ENCODE results near the gene ESYT2. TPM values are rescaled to one million over a fixed set of nuclear protein-coding genes. Genes with fewer than 3 reads are reported as not detected.

Gene ESYT2
- total RNA-seq, 4 donors from 2014 or later: 209 to 286 (median 230) TPM

DNA sequence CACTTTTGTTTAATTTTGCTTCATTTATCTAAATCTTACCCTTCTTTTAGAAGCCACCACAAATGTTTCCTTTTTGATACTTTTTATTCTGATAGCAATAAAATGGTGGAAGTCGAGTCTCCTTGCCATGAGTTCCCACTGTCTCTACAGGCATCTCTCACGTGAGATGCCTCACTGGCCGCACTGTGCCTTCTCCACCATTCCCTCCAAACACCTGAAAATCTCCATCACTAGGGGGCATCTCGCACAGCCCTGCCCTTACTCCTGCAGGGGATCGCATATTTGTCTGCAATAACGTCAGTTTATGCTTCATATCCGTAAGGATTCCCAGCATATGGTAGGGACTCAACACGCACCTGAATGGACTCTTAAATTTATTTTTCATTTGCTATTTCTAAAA lies 68.4 kb downstream of the ESYT2 start:
- Histone ChIP-seq H3K27me3 (no peaks in the 10 kb centered on the region), H3K4me1 (peaks cover 0 to 10% (median 0%) of the 10 kb centered on the region in 3 donors), H3K4me3 (no peak overlapping the region), H3K9me3 (no peaks in the 10 kb centered on the region), H3K36me3 (peaks cover 5 to 98% of the 10 kb centered on the region in 2 donors), H3K27ac (peak overlapping the region in 1 of 4 donors; percentile 5)
- WGBS, 2 donors (ENCODE audit: low coverage in 1 of 2): 66 to 70% methylated on average over 5 to 8 of the region's 8 CpGs
- TF ChIP-seq POLR2AphosphoS5 (IDR thresholded peaks at IDR 0.05) (no peak), CTCF (IDR thresholded peaks at IDR 0.05) (peak in 1 of 4 experiments; percentile 47)
- peak; percentile 48 for ATAC-seq

- no peaks in the 10 kb centered on the region for H3K9me3 ChIP-seq
- peaks cover 5 to 98% of the 10 kb centered on the region in 2 donors for H3K36me3 ChIP-seq
- 88% methylated on average over 3 of the region's 3 CpGs; no CpG with 5 or more reads in 1 of the 2 donors for WGBS, 2 donors (ENCODE audit: low coverage in 1 of 2)
- no peak for ATAC-seq
- no peaks in the 10 kb centered on the region for H3K27me3 ChIP-seq
- no peak overlapping the region for H3K4me3 ChIP-seq
- no peak for TF ChIP-seq POLR2AphosphoS5 (IDR thresholded peaks at IDR 0.05)
- no peak for TF ChIP-seq CTCF (IDR thresholded peaks at IDR 0.05)
- H3K27ac ChIP-seq: no peak overlapping the region
- H3K4me1 ChIP-seq: peaks cover 0 to 10% (median 0%) of the 10 kb centered on the region in 3 donors
Measured at GRCh38 chr7:158760445-158760764, 68.9 kb downstream of the ESYT2 start.

GRCh38 chr7:158759749-158760444 lies 69.4 kb downstream of the ESYT2 start:
- WGBS, 2 donors (ENCODE audit: low coverage in 1 of 2): 78 to 81% methylated on average over 9 to 12 of the region's 14 CpGs
- Histone ChIP-seq H3K27ac (no peak overlapping the region), H3K27me3 (no peaks in the 10 kb centered on the region), H3K4me1 (peaks cover 0 to 10% (median 0%) of the 10 kb centered on the region in 3 donors), H3K36me3 (peaks cover 5 to 98% of the 10 kb centered on the region in 2 donors), H3K9me3 (no peaks in the 10 kb centered on the region), H3K4me3 (no peak overlapping the region)
- TF ChIP-seq CTCF (IDR thresholded peaks at IDR 0.05): no peak
- no peak for TF ChIP-seq POLR2AphosphoS5 (IDR thresholded peaks at IDR 0.05)
- no peak for TF ChIP-seq EP300 (IDR thresholded peaks at IDR 0.05)
- TF ChIP-seq POLR2A (IDR thresholded peaks at IDR 0.05): no peak
- no peak for ATAC-seq

GRCh38 chr7:158759245-158759614 lies 70.1 kb downstream of the ESYT2 start:
- Histone ChIP-seq H3K9me3 (no peaks in the 10 kb centered on the region), H3K4me1 (peaks cover 0 to 10% (median 0%) of the 10 kb centered on the region in 3 donors), H3K27ac (no peak overlapping the region), H3K27me3 (no peaks in the 10 kb centered on the region), H3K4me3 (no peak overlapping the region), H3K36me3 (peaks cover 5 to 98% of the 10 kb centered on the region in 2 donors)
- no peak for ATAC-seq
- 91 to 94% methylated on average over 4 of the region's 4 CpGs for WGBS, 2 donors (ENCODE audit: low coverage in 1 of 2)
- TF ChIP-seq POLR2AphosphoS5 (IDR thresholded peaks at IDR 0.05) (no peak), POLR2A (IDR thresholded peaks at IDR 0.05) (no peak), CTCF (IDR thresholded peaks at IDR 0.05) (no peak), EP300 (IDR thresholded peaks at IDR 0.05) (no peak)

- no peak overlapping the region for H3K27ac ChIP-seq
- TF ChIP-seq POLR2A (IDR thresholded peaks at IDR 0.05): no peak
- no peak for TF ChIP-seq POLR2AphosphoS5 (IDR thresholded peaks at IDR 0.05)
- TF ChIP-seq EP300 (IDR thresholded peaks at IDR 0.05): no peak
- no peak for TF ChIP-seq CTCF (IDR thresholded peaks at IDR 0.05)
- no peaks in the 10 kb centered on the region for H3K27me3 ChIP-seq
- H3K4me1 ChIP-seq: peaks cover 0 to 10% (median 0%) of the 10 kb centered on the region in 3 donors
- no peak overlapping the region for H3K4me3 ChIP-seq
- ATAC-seq: no peak
- no peaks in the 10 kb centered on the region for H3K9me3 ChIP-seq
- WGBS, 2 donors (ENCODE audit: low coverage in 1 of 2): 90% methylated on average over 14 to 16 of the region's 16 CpGs
- peaks cover 5 to 98% of the 10 kb centered on the region in 2 donors for H3K36me3 ChIP-seq
Measured at GRCh38 chr7:158758586-158759244, 70.6 kb downstream of the ESYT2 start.
